HEK293T (cell line): ENCODE measurements around the gene PPP1R37.

Experiments used
- BHLHE40 ChIP-seq: fragments of 450-650 bp; IDR thresholded peaks from 2 replicates; pipeline ENCODE4 v1.6.1; 2016; ENCODE audit warnings: mild to moderate bottlenecking, moderate library complexity, borderline replicate concordance
- FOXA1 ChIP-seq: fragments of 450-650 bp; IDR thresholded peaks from 2 replicates; pipeline ENCODE4 v1.6.1; 2016; ENCODE audit warnings: mild to moderate bottlenecking
- FOXM1 ChIP-seq: fragments of 450-650 bp; IDR thresholded peaks from 2 replicates; pipeline ENCODE4 v1.6.1; 2017; ENCODE audit warnings: mild to moderate bottlenecking, borderline replicate concordance
- HDGF ChIP-seq: fragments of 450-650 bp; IDR thresholded peaks from 2 replicates; pipeline ENCODE4 v1.6.1; 2017; ENCODE audit warnings: antibody characterized with exemption, borderline replicate concordance
- L3MBTL2 ChIP-seq: fragments of 450-650 bp; conservative IDR thresholded peaks from 2 replicates; pipeline ENCODE4 v1.6.1; 2016; ENCODE audit warnings: mild to moderate bottlenecking
- SP1 ChIP-seq: fragments of 450-650 bp; IDR thresholded peaks from 2 replicates; pipeline ENCODE4 v1.6.1; 2017

DNA sequence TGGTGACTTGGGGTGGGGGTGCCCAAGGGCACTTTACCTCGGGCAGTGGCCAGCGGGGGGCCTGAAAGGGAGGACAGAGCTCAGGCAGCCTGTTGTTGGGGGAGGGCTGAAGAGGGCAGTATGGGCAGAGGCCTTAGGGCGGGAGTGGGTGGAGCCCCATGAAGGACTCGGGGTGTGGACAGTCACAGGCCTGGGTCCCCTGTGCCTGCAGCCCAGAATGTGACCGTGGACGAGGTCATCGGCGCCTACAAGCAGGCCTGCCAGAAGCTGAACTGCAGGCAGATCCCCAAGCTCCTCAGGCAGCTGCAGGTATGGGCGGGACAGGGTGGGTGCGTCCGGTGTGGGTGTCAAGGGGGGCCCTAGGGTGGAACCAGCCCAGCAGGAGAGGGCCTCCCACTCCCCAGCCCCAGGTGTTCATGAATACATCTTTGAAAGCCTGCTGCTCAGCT lies 45.3 kb downstream of the PPP1R37 start:
- TF ChIP-seq FOXM1 (no peak), L3MBTL2 (no peak), SP1 (no peak), FOXA1 (no peak), BHLHE40 (no peak), HDGF (no peak)
